ENCODE data around the gene EIF4E1B.
"Not testable (repeated sequence)": the region's sequence is repeated elsewhere in the genome, so short reads cannot be mapped to it uniquely, and the experiment has no call there.

EIF4E1B gene, protein sequence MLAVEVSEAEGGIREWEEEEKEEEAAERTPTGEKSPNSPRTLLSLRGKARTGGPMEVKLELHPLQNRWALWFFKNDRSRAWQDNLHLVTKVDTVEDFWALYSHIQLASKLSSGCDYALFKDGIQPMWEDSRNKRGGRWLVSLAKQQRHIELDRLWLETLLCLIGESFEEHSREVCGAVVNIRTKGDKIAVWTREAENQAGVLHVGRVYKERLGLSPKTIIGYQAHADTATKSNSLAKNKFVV

DNA sequence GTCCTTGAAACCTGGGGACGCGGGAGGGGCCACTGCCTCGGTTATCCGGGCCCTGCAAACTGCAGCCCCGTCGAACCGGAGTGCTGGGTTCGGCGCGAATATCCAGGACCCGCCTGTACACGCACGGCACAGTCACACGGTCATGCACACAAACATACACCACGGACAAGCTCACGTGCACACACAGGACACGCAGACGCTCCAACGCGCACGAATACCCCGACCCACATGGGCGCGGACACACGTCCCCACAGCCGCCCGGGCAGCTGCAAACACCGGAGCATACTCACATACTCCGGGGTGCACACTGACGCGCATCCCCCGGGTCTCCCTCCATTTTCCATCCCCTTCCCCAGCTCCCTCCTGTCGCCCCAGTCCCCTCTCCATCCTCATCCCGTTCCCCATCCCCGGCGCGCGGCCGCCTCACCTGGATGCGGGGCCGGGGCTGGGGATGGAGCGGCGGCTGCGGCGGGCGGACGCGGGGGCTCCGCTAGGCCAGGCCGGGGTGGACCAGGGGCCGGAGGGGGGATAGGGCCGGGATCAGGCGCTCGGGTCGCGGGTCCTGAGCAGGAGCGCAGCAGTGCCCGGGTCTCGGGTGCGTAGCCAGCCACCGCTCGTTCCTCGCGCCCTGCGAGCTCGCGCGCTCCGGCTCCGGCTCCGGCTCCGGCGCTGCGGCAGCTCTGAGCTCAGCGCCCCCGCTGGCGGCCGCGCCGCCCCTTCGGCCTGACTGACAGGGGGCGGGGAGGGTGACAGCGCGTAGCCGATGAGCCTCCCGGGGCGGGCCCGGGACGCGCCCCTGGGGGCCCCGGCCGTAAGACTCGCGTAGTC lies at the start of gene EIF4E1B, which contains the start of gene SNCB:
Gene EIF4E1B, plus strand, starts transcription at position 823 of the 828 bp plus-strand sequence. CDS start 12,113 bp downstream, outside the sequence.
Gene SNCB, minus strand, starts transcription at position 682 of the 828 bp plus-strand sequence. CDS start 880 bp downstream, outside the sequence.
- FAIRE-seq: no peak
- no peak for DNase-seq (ENCODE audit: low spot score)

DNA sequence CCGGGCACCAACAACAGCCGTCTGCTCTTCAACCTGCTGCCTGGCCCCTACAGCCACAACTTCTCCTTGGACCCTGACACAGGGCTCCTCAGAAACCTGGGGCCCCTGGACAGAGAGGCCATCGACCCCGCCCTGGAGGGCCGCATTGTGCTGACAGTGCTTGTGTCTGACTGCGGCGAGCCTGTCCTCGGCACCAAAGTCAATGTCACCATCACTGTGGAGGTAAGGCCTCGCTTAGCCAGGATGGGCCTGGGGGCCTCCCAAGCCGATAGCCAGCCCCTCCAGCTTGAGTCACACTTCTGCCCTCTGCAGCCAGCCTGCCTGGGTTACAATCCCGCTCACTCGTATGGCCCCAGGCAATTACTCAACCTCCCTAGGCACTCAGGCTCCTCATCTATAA lies 49.1 kb upstream of the EIF4E1B start:
- DNase-seq (ENCODE audit: low spot score): no peak
- no peak for FAIRE-seq

DNA sequence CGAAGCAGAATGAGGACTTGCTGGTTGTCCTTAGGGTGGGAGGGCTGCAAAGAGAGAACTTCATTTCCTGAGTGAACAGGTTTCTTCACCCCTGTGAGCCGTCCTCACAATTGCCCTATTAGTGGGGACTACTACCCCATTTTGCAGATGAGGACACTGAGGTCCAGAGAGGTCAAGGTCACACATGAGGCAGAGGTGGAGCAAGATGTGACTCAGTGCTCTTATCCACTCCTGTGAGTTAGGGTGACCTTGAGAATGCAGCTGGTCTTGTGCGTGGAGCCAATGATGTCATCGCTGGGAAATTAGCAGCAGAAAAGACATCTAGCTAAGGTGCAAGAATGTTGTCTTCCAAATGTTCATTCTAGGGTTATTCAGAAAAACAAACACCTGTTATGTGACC lies 47.4 kb upstream of the EIF4E1B start:
- DNase-seq (ENCODE audit: low spot score) (no peak), FAIRE-seq (no peak)

DNA sequence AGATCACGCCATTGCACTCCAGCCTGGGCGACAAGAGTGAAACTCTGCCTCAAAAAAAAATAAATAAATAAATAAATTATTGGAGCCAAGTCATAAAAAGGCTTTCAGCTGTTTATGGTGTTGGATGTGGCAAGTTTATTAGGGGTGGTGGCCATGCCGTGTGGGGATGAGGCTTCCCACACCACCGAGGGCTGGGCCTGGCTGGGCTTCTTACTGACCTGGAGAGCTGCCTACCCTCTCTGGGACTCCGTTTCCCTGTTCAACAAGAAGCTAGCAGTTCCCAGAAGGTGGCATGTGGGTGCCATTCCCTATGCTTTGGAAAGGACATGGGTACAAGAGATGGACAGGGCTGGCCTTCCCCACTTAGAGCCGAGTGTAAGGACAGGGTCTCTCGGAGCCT lies 43.1 kb upstream of the EIF4E1B start:
- no peak for FAIRE-seq
- DNase-seq (ENCODE audit: low spot score): no peak

DNA sequence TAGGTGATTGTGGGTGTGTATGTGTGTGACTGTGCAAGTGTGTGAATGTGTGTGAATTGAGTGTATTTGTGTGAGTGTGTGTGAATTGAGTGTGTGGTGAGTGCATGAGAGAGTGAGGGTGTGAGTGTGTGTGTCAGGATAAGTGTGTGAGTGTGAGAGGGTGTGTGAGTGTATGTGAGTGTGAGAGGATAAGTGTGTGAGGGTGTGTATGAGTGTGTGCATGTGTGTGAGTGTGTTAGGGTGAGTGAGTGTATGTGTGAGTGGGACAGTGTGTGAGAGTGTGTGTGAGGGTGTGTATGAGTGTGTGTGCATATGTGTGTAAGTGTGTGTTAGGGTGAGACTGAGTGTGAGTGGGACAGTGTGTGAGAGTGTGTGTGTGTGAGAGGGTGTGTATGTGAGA lies 42.2 kb upstream of the EIF4E1B start:
- FAIRE-seq: no peak
- DNase-seq (ENCODE audit: low spot score): no peak

DNA sequence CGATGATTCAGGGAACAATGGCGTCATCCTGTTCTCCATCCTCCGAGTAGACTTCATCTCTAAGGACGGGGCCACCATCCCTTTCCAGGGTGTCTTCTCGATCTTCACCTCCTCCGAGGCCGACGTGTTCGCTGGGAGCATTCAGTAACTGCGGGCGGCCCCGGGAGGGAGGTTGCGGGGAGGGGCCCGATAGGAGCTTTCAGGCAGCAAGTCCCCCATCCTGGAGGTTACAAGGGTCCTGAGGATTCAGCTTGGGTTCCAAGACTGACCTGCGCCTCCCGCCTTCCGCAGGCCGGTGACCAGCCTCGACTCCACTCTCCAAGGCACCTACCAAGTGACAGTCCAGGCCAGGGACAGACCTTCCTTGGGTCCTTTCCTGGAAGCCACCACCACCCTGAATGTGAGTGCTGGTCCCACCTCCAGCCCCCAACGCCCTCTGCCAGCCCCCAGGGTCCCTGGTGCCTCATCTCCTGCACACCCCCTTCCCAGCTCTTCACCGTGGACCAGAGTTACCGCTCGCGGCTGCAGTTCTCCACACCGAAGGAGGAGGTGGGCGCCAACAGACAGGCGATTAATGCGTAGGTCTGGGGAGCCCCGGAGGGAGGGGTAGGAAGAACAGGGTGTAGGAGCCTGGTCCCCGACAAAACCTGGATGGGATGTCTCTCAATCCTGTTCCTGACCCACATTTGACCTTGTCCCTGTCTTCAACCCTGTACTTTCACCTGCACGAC lies 41.3 kb upstream of the EIF4E1B start:
- FAIRE-seq: no peak

DNA sequence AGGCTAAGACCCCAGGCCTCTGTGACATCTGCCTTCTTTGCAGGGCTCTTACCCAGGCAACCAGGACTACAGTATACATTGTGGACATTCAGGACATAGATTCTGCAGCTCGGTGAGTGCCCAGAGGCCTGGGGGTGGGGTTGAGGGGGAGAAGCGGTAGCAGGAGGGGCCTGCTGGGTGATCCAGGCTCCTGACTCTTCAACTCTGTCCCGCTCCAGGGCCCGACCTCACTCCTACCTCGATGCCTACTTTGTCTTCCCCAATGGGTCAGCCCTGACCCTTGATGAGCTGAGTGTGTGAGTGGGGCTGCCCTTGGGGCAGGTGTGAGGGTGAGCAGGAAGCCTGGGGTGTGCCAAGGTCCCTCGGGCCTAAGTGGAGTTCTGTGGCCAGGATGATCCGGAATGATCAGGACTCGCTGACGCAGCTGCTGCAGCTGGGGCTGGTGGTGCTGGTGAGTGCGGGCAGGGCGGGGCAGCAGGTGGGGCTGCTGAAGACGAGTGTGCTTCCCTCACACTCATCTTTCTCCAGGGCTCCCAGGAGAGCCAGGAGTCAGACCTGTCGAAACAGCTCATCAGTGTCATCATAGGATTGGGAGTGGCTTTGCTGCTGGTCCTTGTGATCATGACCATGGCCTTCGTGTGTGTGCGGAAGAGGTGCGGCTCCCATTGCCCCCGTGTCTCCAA lies 40.3 kb upstream of the EIF4E1B start:
- no peak for DNase-seq (ENCODE audit: low spot score)
- FAIRE-seq: no peak

More for the DNA sequence above, 41.3 kb upstream of the EIF4E1B start:
- DNase-seq (ENCODE audit: low spot score): no peak

DNA sequence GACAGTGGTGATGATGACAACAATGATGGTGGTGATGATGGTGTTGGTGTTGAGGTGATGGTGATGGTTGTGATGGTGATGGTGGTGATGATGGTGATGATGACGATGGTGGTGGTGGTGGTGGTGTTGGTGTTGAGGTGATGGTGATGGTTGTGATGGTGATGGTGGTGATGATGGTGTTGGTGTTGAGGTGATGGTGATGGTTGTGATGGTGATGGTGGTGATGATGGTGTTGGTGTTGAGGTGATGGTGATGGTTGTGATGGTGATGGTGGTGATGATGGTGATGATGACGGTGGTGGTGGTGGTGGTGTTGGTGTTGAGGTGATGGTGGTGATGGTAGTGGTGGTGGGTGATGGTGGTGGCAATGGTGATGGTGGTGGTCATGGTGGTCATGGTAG lies 38.8 kb upstream of the EIF4E1B start:
- FAIRE-seq: peak; percentile 81

DNA sequence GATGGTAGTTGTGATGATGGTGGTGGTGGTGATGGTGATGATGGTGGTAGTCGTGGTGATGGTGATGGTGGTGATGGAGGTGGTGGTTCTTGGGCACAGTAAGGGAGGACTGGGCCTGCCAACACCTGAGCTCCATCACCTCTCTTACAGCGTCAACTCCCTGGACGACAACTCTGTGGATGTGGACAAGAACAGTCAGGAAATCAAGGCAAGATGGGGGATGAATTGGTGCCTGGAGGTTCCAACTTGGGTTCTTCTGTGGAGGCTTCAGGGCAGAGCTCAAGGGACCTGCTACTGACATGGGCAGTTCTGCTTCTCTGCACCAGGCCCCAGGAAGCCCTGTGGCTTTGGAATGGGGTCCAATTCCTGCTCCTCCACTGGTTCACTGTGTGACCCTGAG lies 37.9 kb upstream of the EIF4E1B start:
- FAIRE-seq (no peak), DNase-seq (ENCODE audit: low spot score) (no peak)

More for the DNA sequence above, 38.8 kb upstream of the EIF4E1B start:
- not testable (repeated sequence) for DNase-seq (ENCODE audit: low spot score)

DNA sequence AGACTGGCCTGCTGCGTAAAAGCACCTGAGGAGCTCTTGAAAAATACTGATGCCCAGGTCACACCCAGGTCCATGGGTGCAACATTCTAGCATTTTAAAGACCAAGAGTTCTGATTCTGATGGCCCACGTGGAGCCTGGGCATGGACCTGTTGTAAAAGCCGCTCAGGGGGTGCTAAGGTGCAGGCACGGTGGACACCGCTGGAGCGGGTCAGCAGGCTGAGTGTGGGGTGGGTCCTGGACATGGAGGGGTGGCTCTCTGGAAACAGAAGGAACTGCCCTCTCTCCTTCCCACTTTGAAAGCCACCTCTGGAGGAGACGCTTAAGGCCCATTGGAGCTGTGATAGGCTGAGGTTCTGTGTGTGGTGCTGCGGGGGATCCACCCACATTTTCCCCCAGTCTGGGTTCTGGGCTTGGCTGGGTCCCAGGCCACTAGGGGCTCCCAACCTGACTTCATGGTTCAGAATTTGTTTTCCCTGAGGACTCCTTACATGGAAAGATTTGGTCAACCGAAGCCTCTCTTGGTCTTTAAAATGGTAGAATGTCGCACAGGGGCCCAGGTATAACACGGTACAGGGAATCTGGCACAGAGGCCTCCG lies 37.1 kb upstream of the EIF4E1B start:
- no peak for FAIRE-seq
- DNase-seq (ENCODE audit: low spot score): no peak

DNA sequence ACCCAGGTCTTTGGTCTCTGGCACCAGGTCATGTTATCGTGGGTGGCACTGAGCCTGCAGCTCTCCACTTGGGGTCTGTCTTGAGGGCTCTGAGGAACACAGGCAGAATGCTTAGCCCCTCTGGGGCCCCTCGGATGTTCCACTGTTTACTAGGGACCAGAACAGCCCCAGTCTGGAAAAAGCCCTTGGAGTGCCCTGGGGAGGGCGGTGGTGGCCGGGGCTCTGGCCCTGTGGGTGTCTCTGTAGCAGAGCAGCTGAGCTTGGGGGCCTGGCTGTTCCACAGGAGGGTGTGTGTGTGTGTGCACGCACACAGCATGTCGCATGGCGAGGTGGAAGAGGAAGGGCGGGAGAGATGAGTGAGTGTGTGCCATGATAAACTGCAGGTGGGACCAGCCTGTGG lies 35.9 kb upstream of the EIF4E1B start:
- DNase-seq (ENCODE audit: low spot score): no peak
- no peak for FAIRE-seq

DNA sequence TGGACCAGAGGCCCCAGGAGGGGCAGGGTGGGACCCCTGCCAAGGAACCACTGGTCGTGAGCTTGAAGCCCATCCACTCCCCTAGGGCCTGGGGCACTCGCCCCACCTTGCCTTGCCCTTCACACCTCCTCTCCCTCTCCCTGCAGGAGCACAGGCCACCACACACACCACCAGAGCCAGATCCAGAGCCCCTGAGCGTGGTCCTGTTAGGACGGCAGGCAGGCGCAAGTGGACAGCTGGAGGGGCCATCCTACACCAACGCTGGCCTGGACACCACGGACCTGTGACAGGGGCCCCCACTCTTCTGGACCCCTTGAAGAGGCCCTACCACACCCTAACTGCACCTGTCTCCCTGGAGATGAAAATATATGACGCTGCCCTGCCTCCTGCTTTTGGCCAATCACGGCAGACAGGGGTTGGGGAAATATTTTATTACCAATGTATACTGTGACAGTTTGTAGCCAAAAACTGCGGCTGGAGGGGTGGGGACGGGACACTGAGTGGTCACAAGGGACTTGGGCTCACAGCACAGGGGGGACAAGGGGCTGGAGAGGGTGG lies 35.0 kb upstream of the EIF4E1B start:
- no peak for DNase-seq (ENCODE audit: low spot score)
- no peak for FAIRE-seq

DNA sequence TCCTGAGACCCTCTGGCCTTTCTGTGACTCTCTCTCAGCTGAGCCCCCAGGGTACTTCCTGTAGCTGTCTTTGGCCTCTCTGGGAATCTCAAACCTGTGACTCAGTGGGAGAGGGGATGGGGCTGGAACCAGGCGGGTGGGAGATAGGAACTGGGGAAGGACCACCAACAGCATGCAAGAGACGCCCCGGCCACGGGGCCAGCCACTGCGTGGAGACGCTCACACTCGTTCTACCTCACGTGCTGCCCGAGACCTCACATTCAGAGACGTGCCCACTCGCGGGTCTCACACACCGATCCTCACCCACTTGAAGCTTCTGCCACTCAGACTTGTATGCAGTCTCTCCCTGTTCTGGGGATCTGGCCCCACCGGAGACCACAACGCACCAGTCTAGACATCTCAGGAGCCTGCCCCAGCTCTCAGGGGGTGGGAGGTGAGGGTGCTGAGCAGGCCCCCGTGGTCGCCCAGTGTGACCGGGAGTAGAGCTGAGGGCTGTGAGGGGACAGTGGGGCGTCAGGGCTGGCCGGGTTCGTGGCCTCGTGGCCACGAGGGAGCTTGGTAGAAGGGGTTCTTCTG lies 34.3 kb upstream of the EIF4E1B start:
- DNase-seq (ENCODE audit: low spot score) (no peak), FAIRE-seq (no peak)

DNA sequence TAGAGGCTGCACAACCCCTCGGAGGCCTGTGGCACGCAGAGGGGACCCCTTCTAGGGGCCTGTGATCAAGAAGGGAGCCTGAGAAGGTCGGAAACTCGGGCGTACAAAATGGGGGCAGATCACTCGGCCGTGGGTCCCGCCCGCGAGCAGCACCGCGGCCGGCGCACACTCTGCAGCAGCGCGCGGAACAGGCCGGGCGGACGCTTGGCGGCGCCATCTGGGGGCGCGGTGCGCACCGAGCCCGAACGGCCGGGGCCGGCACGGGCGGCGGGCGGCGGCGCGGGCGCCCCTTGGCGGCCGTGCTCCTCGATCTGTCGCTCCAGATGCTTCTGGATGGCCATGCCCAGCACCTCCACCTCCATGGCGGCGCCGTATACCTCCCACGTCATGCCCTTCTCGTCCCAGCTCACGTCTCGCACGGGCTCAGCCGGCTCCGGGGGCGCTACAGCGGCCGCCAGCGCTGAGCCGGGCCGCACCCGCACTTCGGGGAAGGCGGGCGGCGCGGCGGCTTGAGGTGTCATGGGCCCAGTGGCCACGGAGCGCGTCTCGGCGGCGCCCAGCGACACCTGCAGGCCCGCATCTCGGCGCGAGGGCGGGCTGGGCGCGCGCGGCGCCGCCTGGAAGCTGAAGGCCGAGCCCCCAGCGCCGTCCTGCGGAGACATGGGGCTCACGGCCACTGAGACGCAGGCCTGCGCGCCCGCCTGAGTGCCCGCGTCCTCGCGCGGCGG lies 33.6 kb upstream of the EIF4E1B start:
- no peak for DNase-seq (ENCODE audit: low spot score)
- FAIRE-seq: no peak

DNA sequence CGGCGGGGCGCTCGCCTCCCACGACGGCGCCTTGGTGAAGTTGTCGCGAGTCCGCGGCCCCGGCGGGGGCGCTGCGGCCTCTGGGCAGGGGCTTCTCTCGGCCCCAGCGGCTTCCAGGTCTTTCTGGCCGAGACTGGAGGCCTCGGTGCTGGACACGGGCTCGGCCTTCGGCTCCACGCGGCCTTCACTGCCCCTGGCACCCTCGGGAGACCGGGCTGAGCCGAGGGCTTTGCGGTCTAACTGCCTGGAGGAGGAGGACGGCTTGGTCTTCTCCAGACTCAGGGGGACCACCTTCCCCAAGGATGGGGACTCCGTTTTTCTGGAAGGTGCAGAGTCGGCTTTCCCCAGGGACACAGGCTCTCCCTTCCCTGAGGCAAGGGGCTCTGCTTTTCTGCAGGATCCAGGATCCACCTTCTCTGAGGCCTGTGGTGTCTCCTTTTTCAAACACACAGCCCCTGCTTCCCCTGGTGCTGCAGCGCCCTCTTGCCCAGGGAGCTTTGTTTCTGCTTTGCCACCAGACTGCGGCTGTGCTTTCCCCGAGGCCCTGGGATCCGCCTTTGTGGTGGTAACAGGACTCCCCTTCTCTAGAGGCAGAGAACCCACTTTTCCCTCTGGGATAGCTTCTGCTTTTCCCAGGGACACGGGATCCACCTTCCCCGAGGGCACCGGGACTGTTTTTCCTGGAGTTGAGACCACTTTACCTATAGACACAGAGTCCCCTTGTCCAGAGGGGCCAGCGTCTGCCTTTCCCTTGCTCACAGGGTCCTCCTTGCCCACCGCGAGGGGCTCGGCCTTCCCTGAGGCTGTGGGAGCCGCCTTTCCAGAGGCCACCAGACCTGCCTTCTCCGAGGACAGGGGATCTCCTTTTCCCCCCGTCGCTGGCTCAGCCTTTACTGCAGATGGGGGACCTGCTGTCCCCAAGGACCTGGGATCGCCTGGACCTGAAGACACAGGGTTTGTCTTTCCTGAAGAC lies 32.8 kb upstream of the EIF4E1B start:
- no peak for FAIRE-seq

DNA sequence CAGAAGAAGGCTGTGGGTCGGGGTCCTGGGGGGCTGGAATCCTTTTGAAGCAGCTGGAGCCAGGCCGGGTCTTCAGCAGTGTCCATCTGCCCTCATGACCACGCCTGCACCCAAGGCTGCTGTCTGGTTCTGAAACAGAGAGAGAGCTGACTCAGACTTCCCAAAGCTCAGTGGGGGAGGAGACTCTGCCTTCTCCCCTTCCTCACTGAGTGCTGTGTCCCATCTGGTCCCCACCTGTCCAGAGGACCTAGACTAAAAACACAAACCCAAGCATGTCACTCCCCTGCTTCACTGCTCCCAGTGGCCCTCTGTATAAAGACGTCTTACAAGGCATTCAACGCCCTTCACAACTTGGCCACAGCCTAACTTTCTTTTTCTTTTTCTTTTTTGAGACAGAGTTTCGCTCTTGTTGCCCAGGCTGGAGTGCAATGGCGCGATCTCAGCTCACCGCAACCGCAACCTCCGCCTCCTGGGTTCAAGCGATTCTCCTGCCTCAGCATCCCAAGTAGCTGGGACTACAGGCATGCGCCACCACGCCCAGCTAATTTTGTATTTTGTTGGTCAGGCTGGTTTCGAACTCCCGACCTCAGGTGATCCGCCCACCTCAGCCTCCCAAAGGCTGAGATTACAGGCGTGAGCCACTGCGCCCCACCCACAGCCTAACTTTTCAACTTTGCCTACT lies 30.6 kb upstream of the EIF4E1B start:
- FAIRE-seq; DNase-seq (ENCODE audit: low spot score): not testable (repeated sequence)

More for the DNA sequence above, 32.8 kb upstream of the EIF4E1B start:
- DNase-seq (ENCODE audit: low spot score): no peak

DNA sequence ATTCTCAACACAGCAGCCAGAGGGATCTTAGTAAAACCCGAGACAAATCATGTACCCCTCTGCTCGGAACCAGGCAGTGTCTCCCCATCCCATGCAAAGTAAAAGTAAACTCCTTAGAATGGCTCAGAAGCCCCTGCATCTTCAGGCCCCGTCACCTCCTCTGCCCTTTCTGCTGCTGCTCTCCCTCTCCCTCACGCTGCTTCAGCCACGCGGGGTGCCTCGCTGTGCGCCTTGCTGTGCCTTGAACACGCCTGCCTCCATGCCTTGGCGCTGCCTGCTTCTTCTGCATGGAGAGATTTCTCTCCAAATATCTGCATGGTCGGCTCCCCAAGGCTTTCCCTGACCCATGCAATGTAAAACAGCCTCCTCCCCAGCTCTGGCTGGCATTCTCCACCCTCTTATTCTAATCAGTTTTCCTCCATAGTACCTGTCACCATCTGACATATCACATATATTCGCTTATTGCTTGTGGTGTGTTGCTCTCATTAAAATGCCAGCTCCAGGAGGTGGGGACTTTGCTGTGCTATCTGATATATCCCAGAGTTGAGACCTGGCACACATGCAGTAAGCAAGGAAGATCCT lies 28.5 kb upstream of the EIF4E1B start:
- FAIRE-seq: no peak

More for the DNA sequence above, 28.5 kb upstream of the EIF4E1B start:
- DNase-seq (ENCODE audit: low spot score): no peak

Measured in RCC 7860 (cell line).